GM23338 (cell line): Measurements from ENCODE around the gene CNGB1. TPM values are rescaled to one million over a fixed set of nuclear protein-coding genes. Genes with fewer than 3 reads are reported as not detected.

Experiments used
- ATAC-seq: fragments of 200-7000 bp; cut with Tn5 transposase; 3 replicates; pipeline ENCODE4 v1.9.1; 2020
- DNase-seq: peaks from one replicate; pipeline ENCODE4 v3.0.0-alpha.2; 2015; ENCODE audit warnings: low spot score
- H2AFZ ChIP-seq: fragments of 200-600 bp; sonication (generic); 2 replicates; pipeline ENCODE4 v1.8.0; 2016; ENCODE audit warnings: antibody characterized with exemption, mild to moderate bottlenecking, moderate library complexity
- H3F3A ChIP-seq: fragments of 200-600 bp; sonication (generic); replicated peaks from 2 replicates; pipeline ENCODE4 v1.8.0; 2017; ENCODE audit warnings: antibody characterized with exemption, mixed run types, low read depth
- H3K27ac ChIP-seq: fragments of 200-600 bp; sonication (generic); 2 replicates; pipeline ENCODE4 v1.6.1; 2016; ENCODE audit warnings: low read depth
- H3K27me3 ChIP-seq: fragments of 200-600 bp; sonication (generic); 2 replicates; pipeline ENCODE4 v1.8.0; 2016; ENCODE audit warnings: mild to moderate bottlenecking, mixed run types, moderate library complexity; ENCODE audit not compliant: insufficient read depth
- H3K36me3 ChIP-seq: fragments of 200-600 bp; sonication (generic); 2 replicates; pipeline ENCODE4 v1.8.0; 2016; ENCODE audit warnings: mild to moderate bottlenecking; ENCODE audit not compliant: insufficient read depth
- H3K4me1 ChIP-seq: fragments of 200-600 bp; sonication (generic); 2 replicates; pipeline ENCODE4 v1.8.0; 2016; ENCODE audit warnings: mild to moderate bottlenecking, moderate library complexity; ENCODE audit not compliant: insufficient read depth
- H3K4me2 ChIP-seq: fragments of 200-600 bp; sonication (generic); 2 replicates; pipeline ENCODE4 v1.7.1; 2017; ENCODE audit warnings: mixed run types
- H3K4me3 ChIP-seq: fragments of 200-600 bp; sonication (generic); 2 replicates; pipeline ENCODE4 v1.6.1; 2016; ENCODE audit warnings: mixed run types
- H3K79me2 ChIP-seq: fragments of 200-600 bp; sonication (generic); replicated peaks from 2 replicates; pipeline ENCODE4 v1.8.0; 2017; ENCODE audit warnings: mild to moderate bottlenecking; ENCODE audit not compliant: insufficient read depth
- H3K9me2 ChIP-seq: fragments of 200-600 bp; sonication (generic); 2 replicates; pipeline ENCODE4 v1.8.0; 2017; ENCODE audit not compliant: insufficient read depth
- H4K20me1 ChIP-seq: fragments of 200-600 bp; sonication (generic); replicated peaks from 2 replicates; pipeline ENCODE4 v1.8.0; 2017; ENCODE audit warnings: mild to moderate bottlenecking; ENCODE audit not compliant: insufficient read depth
- H3K27ac Mint-ChIP-seq: 2 replicates; pipeline ENCODE4 v1.8.0; 2020; ENCODE audit warnings: inconsistent platforms, mild to moderate bottlenecking, moderate library complexity, mixed read lengths
- H3K27me3 Mint-ChIP-seq: 3 replicates; pipeline ENCODE4 v1.8.0; 2022; ENCODE audit warnings: low read depth, mild to moderate bottlenecking, moderate library complexity, mixed read lengths, inconsistent platforms; ENCODE audit not compliant: insufficient read depth, poor library complexity
- H3K36me3 Mint-ChIP-seq: 3 replicates; pipeline ENCODE4 v1.8.0; 2021; ENCODE audit warnings: low read depth, mild to moderate bottlenecking, inconsistent platforms, moderate library complexity, mixed read lengths
- H3K4me1 Mint-ChIP-seq: 3 replicates; pipeline ENCODE4 v1.8.0; 2020; ENCODE audit warnings: mild to moderate bottlenecking, inconsistent platforms, mixed read lengths
- H3K4me3 Mint-ChIP-seq: 3 replicates; pipeline ENCODE4 v1.8.0; 2021; ENCODE audit warnings: moderate library complexity, mild to moderate bottlenecking, inconsistent platforms, mixed read lengths
- H3K9me3 Mint-ChIP-seq: 3 replicates; pipeline ENCODE4 v1.8.0; 2020; ENCODE audit warnings: moderate library complexity, mild to moderate bottlenecking, inconsistent platforms, mixed read lengths
- CREB1 ChIP-seq: fragments of 250-450 bp; sonication (Bioruptor Pico); IDR thresholded peaks from 2 replicates; pipeline ENCODE4 v1.5.0; 2020; ENCODE audit warnings: low read depth, mild to moderate bottlenecking, moderate library complexity
- ETS1 ChIP-seq: IDR thresholded peaks from 2 replicates; pipeline ENCODE4 v1.6.1; 2016; ENCODE audit warnings: antibody characterized with exemption
- EZH2 ChIP-seq: fragments of 200-600 bp; sonication (generic); IDR thresholded peaks from one replicate; pipeline ENCODE4 v1.8.0; 2017; ENCODE audit warnings: antibody characterized with exemption, mild to moderate bottlenecking, low read depth; ENCODE audit not compliant: unreplicated experiment
- NANOG ChIP-seq: IDR thresholded peaks from 2 replicates; pipeline ENCODE4 v1.6.1; 2016; ENCODE audit warnings: antibody characterized with exemption, borderline replicate concordance
- POLR2AphosphoS5 ChIP-seq: IDR thresholded peaks from 2 replicates; pipeline ENCODE4 v1.6.1; 2016; ENCODE audit warnings: antibody characterized with exemption, low read depth
- ZNF114 ChIP-seq: fragments of 250-450 bp; sonication (Bioruptor Pico); IDR thresholded peaks from 2 replicates; pipeline ENCODE4 v1.5.0; 2020; ENCODE audit warnings: mild to moderate bottlenecking, moderate library complexity
- polyA plus RNA-seq: library from polyadenylated mRNA; unstranded; fragments of >200 nt; fragmentation: Nextera tagmentation; extraction: Ambion mirVana; gene quantifications from 2 replicates; pipeline ENCODE4 v1.2.1, GENCODE V29; 2016
- total RNA-seq: library from RNA; depleted of rRNA; stranded (reverse); fragments of >200 nt; shearing (Covaris generic); gene quantifications from 2 replicates; pipeline ENCODE4 v1.2.3, GENCODE V29; 2014
- TF ChIP-seq, protein P1 (sequence below): fragments of 250-450 bp; sonication (Bioruptor Pico); IDR thresholded peaks from 2 replicates; pipeline ENCODE4 v1.5.0; 2020; ENCODE audit warnings: mild to moderate bottlenecking, moderate library complexity

Gene CNGB1
- total and polyA plus RNA-seq, 2 experiments from 2014 or later: not detected

DNA sequence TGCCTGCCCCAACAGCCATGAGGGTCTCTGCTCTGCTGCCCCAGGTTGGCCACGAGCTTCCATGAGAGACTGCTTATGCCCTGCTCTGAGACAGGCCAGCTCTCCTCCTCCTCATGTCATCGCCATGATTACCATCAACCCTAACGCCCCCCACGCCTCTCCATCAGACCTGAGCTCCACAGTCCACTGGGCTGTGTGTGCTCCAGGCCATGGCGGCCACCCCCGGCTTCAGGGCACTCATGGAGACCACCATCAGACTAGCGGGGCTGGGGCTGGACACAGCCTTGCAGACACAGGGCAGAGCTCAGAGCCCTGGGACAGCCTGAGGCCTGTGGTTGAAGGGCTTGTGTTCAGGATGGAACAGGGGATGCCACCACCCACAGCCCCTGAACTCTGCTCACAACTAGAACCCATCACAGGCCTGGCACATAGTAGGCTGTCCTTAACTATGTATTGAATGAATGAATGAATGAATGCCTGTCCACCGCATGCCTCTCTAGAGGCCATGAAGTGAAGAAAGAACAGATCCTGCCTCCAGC lies 14.6 kb downstream of the CNGB1 start (continued):
- TF ChIP-seq, protein P1, sequence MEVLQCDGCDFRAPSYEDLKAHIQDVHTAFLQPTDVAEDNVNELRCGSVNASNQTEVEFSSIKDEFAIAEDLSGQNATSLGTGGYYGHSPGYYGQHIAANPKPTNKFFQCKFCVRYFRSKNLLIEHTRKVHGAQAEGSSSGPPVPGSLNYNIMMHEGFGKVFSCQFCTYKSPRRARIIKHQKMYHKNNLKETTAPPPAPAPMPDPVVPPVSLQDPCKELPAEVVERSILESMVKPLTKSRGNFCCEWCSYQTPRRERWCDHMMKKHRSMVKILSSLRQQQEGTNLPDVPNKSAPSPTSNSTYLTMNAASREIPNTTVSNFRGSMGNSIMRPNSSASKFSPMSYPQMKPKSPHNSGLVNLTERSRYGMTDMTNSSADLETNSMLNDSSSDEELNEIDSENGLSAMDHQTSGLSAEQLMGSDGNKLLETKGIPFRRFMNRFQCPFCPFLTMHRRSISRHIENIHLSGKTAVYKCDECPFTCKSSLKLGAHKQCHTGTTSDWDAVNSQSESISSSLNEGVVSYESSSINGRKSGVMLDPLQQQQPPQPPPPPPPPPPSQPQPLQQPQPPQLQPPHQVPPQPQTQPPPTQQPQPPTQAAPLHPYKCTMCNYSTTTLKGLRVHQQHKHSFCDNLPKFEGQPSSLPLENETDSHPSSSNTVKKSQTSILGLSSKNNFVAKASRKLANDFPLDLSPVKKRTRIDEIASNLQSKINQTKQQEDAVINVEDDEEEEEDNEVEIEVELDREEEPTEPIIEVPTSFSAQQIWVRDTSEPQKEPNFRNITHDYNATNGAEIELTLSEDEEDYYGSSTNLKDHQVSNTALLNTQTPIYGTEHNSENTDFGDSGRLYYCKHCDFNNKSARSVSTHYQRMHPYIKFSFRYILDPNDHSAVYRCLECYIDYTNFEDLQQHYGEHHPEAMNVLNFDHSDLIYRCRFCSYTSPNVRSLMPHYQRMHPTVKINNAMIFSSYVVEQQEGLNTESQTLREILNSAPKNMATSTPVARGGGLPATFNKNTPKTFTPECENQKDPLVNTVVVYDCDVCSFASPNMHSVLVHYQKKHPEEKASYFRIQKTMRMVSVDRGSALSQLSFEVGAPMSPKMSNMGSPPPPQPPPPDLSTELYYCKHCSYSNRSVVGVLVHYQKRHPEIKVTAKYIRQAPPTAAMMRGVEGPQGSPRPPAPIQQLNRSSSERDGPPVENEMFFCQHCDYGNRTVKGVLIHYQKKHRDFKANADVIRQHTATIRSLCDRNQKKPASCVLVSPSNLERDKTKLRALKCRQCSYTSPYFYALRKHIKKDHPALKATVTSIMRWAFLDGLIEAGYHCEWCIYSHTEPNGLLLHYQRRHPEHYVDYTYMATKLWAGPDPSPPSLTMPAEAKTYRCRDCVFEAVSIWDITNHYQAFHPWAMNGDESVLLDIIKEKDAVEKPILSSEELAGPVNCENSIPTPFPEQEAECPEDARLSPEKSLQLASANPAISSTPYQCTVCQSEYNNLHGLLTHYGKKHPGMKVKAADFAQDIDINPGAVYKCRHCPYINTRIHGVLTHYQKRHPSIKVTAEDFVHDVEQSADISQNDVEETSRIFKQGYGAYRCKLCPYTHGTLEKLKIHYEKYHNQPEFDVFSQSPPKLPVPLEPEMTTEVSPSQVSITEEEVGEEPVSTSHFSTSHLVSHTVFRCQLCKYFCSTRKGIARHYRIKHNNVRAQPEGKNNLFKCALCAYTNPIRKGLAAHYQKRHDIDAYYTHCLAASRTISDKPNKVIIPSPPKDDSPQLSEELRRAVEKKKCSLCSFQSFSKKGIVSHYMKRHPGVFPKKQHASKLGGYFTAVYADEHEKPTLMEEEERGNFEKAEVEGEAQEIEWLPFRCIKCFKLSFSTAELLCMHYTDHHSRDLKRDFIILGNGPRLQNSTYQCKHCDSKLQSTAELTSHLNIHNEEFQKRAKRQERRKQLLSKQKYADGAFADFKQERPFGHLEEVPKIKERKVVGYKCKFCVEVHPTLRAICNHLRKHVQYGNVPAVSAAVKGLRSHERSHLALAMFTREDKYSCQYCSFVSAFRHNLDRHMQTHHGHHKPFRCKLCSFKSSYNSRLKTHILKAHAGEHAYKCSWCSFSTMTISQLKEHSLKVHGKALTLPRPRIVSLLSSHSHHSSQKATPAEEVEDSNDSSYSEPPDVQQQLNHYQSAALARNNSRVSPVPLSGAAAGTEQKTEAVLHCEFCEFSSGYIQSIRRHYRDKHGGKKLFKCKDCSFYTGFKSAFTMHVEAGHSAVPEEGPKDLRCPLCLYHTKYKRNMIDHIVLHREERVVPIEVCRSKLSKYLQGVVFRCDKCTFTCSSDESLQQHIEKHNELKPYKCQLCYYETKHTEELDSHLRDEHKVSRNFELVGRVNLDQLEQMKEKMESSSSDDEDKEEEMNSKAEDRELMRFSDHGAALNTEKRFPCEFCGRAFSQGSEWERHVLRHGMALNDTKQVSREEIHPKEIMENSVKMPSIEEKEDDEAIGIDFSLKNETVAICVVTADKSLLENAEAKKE: no peak

DNA sequence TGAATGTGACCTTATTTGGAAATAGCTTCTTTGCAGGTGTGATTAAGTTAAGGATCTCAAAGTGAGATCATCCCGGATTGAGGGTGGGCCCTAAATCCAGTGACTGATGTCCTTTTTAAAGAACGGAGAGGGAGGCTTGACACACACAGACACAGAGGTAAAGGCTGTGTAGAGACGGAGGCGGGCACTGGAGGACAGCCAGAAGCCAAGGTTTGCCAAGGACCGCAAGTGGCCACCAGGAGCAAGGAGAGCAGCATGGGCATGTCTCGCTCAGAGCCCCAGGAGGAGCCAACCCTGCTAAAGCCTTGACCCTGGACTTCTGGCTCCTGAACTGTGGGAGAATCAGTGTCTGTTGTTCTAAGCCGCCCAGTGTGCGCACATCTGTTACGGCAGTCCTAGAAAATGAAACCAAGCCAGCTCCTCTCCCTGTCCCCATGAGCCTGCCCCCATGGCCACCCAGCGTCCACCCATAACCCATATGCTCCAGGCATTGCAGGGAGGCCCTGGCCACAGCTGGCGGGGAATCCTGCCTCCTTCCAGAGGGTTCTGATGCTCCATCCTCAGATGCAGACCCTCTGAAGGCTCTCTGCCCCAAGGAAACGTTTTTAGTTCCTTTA lies 15.2 kb downstream of the CNGB1 start:
- Histone ChIP-seq H3K9me2 (no peaks in the 10 kb centered on the region), H3K4me2 (no peak overlapping the region), H4K20me1 (no peaks in the 10 kb centered on the region), H3K4me1 (no peaks in the 10 kb centered on the region), H3K36me3 (no peaks in the 10 kb centered on the region), H3K27ac (no peak overlapping the region), H2AFZ (no peak overlapping the region), H3F3A (no peaks in the 10 kb centered on the region), H3K4me3 (no peak overlapping the region), H3K27me3 (no peaks in the 10 kb centered on the region), H3K79me2 (no peaks in the 10 kb centered on the region)
- no peak overlapping the region for H3K27ac Mint-ChIP-seq
- no peak for DNase-seq
- H3K9me3 Mint-ChIP-seq: no peaks in the 10 kb centered on the region
- no peaks in the 10 kb centered on the region for H3K36me3 Mint-ChIP-seq
- no peak overlapping the region for H3K4me3 Mint-ChIP-seq
- ATAC-seq: no peak; the same call in 2 of the 3 replicates
- H3K27me3 Mint-ChIP-seq: peaks cover 10% of the 10 kb centered on the region
- peaks cover 18% of the 10 kb centered on the region for H3K4me1 Mint-ChIP-seq
- TF ChIP-seq EZH2 (no peak), CREB1 (CRISPR knock-in tag) (no peak), NANOG (no peak), ZNF114 (CRISPR knock-in tag) (no peak), ETS1 (no peak), POLR2AphosphoS5 (no peak)
- TF ChIP-seq, protein P1: no peak
